GM21360 (cell line): ENCODE measurements around the gene KCTD1.
A peak's percentile ranks its signal among the peaks of the same experiment; 100 is the strongest.

Experiments
- ATAC-seq: cut with Tn5 transposase; IDR thresholded peaks from one replicate; pipeline ENCODE4 v1.9.1; 2021; ENCODE audit warnings: mild to moderate bottlenecking, moderate library complexity; ENCODE audit not compliant: unreplicated experiment

Gene KCTD1

DNA sequence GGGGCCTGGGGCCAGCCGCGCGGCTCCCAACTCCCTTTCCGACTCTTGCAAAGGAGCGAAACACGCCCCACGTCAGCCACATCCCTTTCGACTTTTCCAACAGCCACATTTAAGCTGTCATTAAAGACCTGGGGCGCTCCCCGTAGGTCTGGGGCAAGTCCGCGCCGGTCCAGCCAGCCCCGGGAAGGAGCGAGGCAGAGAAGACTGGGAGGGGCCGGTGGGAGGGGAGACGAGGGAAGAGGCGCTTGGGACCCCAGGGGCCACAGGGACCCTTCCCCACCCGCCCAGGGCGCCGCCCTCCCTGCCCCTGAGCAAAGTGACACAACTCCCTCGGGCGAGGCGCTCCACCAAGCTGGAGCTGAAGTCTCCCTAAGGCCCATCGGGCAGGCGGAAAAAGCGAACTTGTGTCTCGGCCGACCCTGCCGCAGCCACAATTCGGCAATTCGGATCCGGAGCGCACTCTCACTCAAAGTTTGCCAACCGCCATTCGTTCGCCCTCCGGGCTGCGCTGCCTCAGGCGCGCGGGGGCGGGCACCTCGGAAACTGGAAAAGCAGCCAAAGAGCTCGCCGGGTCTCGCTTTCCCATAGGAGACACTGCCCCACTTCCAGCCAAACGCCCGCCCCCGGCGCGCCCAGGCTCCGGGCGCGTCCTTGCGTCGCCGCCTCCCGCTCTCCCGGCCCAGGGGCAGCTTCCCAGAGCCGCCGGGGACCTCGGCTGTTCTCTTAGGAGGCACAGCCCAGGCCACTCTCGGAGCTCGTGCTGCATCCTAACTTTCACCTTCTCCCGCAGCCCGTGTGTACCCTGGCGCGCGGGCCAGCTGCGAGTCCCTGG is 1.1 kb upstream of the KCTD1 start:
- no peak for ATAC-seq

DNA sequence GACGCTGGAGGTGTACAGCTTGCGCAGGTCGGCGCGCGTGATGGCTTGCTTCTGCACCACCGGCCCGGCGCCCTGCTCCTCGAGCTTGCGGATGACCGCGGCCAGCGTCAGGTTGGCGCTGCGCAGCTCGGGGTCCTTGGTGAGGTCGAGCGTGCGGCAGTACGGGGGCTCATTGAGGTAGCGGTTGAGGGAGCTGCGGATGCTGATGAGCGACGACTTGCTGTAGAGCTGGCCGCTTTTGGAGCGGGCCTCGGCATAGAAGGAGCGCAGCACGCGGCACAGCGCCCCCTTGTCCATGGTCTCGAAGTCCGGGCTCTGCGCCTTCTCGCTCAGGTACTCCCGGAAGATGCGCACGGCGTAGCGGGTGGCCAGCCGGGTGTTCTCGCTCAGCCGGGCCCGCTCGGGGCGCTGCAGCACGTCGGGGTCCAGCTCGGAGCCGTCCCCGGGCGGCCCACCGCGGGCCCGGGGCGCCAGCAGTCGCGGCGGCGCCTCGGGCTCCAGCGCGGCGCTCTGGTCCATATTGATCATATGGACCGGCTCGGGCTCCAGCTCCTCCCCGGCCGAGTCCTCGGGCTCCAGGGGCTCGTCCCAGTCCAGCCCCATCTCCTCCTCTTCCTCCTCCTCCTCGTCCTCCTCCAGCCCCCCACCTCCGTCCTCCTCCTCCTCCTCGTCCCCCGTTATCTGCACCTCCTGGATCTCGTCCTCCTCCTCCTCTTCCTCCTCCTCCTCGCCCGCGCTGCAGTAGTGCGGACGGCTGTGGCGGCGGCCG is 523 bp downstream of the KCTD1 start:
- peak; percentile 46 for ATAC-seq

- no peak for ATAC-seq
These were observed 1.3 kb downstream of the KCTD1 start for GRCh38 chr18:26546875-26547645.

- no peak for ATAC-seq
These were observed 2.0 kb downstream of the KCTD1 start for GRCh38 chr18:26546170-26546874.

DNA sequence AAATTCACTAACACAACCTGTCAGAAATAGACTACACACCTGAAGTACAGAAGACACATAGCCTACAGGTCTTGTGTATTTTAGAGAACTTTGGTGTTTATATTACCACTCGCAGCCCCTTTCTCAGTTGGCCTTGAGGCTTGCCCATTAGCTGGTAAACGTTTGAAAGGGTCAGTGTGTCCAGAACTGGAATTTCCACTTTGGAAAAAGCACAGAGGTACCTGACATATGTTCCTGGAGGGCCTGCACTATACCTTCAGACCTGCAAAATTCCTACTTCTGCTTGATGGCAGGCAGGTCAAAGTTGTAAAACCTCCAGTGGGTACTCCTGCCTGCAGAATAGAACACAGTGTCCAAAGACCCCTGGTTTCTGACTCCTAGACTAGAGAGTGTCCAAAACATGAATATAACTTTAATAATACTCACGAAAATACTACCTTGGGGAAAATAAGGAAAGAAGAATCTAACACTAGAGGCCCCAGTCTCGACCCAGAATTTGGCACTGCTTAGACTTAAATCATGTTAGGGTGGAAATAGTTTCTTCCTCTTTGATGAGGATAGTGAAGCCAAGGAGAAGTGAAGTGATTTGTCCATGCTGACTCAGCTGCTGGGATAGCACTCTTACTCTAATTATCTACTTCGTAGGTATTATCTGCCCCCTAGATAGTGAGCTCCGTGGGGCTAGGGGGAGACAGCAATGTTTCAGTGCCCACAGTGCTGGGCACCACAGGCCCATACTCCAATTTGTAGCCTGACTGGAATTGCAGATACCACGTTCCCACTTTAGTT is 2.8 kb downstream of the KCTD1 start:
- ATAC-seq = no peak

GRCh38 chr18:26544451-26544850 is 3.9 kb downstream of the KCTD1 start:
- no peak for ATAC-seq

DNA sequence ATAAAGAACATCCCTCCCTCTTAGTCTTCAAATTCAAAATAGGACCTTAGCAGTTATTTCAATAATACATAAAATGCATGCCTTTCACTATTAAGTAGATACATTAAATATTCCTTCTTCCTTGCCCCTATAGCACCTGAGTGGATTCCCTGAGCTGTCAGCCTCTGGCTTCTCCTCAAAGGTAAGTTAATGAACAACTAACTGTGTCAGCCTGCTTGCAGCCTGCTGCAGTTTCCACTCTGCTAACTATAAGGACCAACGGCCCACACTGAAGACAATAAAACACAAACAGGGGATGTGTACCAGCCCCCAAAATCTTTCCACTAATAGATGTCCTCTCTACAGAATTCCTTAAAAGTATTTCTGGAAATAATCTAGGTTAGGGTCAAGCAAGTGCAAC is 5.0 kb downstream of the KCTD1 start:
- ATAC-seq = no peak

DNA sequence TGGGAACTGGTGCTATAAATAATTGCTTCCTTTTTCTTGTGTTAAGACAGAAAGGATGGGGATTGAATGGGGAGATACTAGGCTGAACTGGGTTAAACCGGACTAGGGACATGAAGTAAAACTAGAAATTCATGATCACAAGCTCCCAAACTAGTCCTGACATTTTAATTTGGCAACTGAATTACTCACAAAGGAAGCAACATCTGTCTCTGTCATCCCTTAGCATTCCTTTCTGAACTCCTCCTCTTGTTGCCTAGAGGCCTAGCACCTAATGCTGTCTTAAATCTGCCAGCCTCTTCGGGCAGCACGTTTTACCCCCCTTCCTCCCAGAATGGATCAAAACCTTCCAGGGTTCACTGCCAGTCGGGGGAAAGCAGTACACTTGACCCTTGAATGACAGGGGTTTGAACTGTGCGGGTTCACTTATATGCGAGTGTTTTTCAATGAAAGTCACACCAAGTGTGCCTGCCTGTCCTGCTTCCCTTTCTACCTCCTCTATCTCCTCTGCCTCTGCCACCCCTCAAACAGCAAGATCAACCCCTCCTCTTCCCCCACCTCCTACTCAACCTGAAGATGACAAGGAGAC is 8.2 kb downstream of the KCTD1 start:
- ATAC-seq = no peak

DNA sequence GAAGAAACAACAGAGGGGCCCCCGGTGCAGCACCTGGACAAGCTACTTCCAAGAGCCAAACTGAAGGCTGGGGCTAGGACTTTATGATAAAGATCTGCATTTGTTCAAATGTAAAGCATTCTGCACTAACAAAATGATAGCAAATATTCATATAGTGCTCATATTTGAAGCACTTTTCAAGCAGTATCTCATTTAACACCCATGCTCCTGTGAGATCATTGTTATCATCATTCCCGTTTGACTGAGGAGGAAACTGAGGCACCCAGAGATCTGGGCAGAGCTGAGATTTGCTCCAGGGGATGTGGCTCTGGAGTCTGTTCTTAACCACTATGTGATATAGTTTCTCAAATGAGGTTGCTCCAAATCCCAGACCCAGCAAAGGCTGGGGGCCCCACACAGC is 9.8 kb downstream of the KCTD1 start:
- no peak for ATAC-seq

- ATAC-seq = no peak
These were observed 11.7 kb downstream of the KCTD1 start for GRCh38 chr18:26536664-26537063.

GRCh38 chr18:26536032-26536431 is 12.3 kb downstream of the KCTD1 start:
- peak; percentile 55 for ATAC-seq

DNA sequence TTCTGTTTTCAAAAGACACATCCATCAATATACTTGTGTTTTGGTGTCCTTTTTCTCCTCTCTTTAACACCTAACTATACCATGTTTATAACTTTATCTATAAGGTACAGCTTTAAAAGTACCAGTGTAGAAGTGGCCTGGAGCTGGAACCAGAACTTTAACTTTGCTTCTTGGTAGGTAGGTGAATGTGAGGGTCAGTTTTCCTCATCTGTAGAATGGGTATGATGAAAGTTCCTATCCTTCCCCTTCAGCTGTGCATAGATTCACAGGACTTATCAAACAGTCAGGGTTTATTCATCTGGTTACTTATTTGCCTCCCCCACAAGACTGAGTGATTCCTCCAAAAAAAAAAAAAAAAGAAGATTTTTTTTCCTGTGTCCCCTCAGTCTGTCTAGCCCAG is 12.7 kb downstream of the KCTD1 start:
- peak; percentile 30 for ATAC-seq

- no peak for ATAC-seq
These were observed 15.7 kb downstream of the KCTD1 start for GRCh38 chr18:26532367-26533340.

GRCh38 chr18:26531605-26532298 is 16.6 kb downstream of the KCTD1 start:
- ATAC-seq = no peak

- ATAC-seq = no peak
These were observed 21.5 kb downstream of the KCTD1 start for GRCh38 chr18:26526966-26527234.

- no peak for ATAC-seq
These were observed 22.0 kb downstream of the KCTD1 start for GRCh38 chr18:26526128-26526965.
